IPS-18c (cell line): Measurements from ENCODE around the gene IGSF11.

Experiments
- H3K4me3 ChIP-seq: 2 replicates; pipeline ENCODE4 v1.7.0; 2013; ENCODE audit warnings: low read depth, mild to moderate bottlenecking, low read length, moderate library complexity; ENCODE audit not compliant: insufficient read depth
- H3K9me3 ChIP-seq: one replicate; pipeline ENCODE4 v1.6.1; 2013; ENCODE audit warnings: mild to moderate bottlenecking, low read length, moderate library complexity; ENCODE audit not compliant: control insufficient read depth, insufficient read depth

Gene IGSF11

DNA sequence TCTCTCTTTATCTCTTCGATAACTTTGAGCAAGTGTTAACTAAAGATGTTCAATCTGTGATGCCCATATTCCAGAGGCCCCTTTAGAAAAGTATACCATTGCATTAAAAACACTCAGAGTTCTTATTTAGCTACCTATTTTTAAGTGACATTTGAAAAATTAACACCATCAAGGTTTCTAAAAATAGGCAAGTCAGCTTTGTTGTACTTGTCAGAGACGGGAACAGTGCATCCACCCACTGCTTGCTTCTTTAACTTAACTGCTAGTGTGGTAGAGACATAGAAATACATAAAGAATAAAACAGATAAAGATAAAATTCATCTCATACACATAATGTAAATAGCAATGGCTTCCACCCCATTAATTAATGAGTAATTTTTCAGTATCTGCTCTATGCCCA is 66.0 kb downstream of the IGSF11 start:
- no peaks in the 10 kb centered on the region for H3K9me3 ChIP-seq
- no peak overlapping the region for H3K4me3 ChIP-seq

GRCh38 chr3:118968111-118968510 is 66.5 kb downstream of the IGSF11 start:
- Histone ChIP-seq H3K4me3 (no peak overlapping the region), H3K9me3 (no peaks in the 10 kb centered on the region)

GRCh38 chr3:118966700-118967099 is 67.9 kb downstream of the IGSF11 start:
- H3K4me3 ChIP-seq, result no peak overlapping the region
- no peaks in the 10 kb centered on the region for H3K9me3 ChIP-seq

- H3K4me3 ChIP-seq, result no peak overlapping the region
- H3K9me3 ChIP-seq, result no peaks in the 10 kb centered on the region
Observed at GRCh38 chr3:118963711-118964110, 70.9 kb downstream of the IGSF11 start.

GRCh38 chr3:118960876-118961450 is 73.7 kb downstream of the IGSF11 start:
- Histone ChIP-seq H3K9me3 (no peaks in the 10 kb centered on the region), H3K4me3 (no peak overlapping the region)

DNA sequence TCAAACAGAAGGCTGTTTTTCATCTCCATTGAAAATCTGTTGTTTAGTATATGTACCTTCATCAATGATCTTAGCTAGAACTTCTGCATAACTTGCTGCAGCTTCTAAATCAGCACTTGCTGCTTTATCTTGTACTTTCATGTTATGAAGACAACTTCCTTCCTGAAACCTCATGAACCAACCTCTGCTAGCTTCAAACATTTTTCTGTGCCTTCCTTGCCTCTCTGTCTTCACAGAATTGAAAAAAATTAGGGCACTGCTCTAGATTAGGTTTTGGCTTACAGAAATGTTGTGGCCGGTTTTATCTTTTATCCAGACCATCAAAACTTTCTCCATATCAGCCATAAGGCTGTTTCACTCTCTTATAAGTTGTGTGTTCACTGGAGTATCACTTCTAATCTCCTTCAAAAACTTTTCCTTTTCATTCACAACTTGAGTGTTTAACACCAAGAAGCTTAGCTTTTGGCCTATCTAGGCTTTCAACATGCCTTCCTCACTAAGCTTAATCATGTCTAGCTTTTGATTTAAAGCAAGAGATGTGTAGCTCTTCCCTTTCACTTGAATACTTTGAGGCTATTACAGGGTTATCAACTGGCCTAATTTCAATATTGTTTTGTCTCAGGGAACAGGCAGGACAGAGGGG is 78.6 kb downstream of the IGSF11 start:
- H3K9me3 ChIP-seq, result peaks cover 2% of the 10 kb centered on the region
- H3K4me3 ChIP-seq, result no peak overlapping the region

- H3K4me3 ChIP-seq, result no peak overlapping the region
- peaks cover 2% of the 10 kb centered on the region for H3K9me3 ChIP-seq
Observed at GRCh38 chr3:118951089-118951488, 83.6 kb downstream of the IGSF11 start.

- H3K4me3 ChIP-seq, result no peak overlapping the region
Observed at GRCh38 chr3:118949113-118949760, 85.4 kb downstream of the IGSF11 start.

GRCh38 chr3:118948146-118948545 is 86.5 kb downstream of the IGSF11 start:
- H3K4me3 ChIP-seq, result no peak overlapping the region
- H3K9me3 ChIP-seq, result no peaks in the 10 kb centered on the region

More at GRCh38 chr3:118949113-118949760, 85.4 kb downstream of the IGSF11 start:
- H3K9me3 ChIP-seq, result no peaks in the 10 kb centered on the region

DNA sequence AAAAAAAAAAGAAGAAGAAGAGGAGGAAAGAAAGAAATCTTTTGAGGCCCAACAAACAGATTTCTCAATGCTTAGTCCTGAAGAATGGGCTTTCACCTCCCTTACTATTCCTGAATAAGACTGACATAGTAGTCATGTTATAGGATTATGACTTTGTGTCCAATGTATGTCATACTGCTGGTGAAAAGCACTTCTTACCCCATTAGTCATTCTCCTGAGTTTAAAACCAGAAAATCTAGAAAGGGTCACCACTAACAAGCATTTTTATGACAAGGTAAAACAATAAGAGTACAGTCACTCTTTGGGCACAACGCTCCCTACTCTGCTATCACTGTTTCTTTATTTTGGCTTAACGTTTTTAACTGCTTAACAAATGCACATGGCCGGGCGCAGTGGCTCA is 88.2 kb downstream of the IGSF11 start:
- Histone ChIP-seq H3K4me3 (no peak overlapping the region), H3K9me3 (no peaks in the 10 kb centered on the region)

DNA sequence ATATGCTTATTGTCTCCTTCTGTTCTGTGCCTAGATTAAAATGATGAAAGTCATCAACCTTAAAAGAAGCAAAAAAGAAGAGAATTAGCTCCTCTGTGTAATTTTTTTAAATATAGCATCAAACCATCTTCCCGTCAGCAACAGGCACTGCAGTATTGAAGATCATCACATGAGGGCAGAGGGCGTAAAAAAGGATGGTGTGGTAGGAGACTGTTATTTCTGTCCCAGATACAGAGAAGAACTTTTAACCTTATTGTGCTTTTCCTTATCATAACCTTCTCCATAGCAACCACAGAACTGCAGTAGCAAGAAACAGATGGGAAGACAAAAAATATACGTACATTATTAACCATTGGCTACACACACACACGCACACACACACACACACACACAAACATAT is 88.8 kb downstream of the IGSF11 start:
- Histone ChIP-seq H3K4me3 (no peak overlapping the region), H3K9me3 (no peaks in the 10 kb centered on the region)

DNA sequence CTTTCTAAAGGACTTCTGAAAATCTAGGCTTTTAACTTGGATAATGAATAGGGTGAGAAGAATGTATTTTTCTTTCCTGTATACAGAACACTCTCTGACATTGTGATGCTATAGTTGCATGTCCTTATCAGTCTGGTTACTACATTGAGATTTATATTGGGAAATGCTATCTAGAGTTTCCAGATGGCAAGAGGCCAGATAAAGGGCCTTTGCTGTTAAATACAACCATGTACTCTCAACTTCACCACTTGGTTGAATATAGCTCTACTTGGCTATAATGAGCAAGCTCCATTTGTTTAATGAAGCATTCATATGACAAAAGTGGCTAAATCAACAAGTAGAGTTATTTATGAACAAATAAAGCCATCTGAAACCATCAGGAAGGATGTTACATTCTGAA is 91.0 kb downstream of the IGSF11 start:
- H3K4me3 ChIP-seq, result no peak overlapping the region
- H3K9me3 ChIP-seq, result no peaks in the 10 kb centered on the region

- H3K9me3 ChIP-seq, result no peaks in the 10 kb centered on the region
- no peak overlapping the region for H3K4me3 ChIP-seq
Observed at GRCh38 chr3:118942671-118943070, 92.0 kb downstream of the IGSF11 start.

GRCh38 chr3:118942195-118942594 is 92.5 kb downstream of the IGSF11 start:
- Histone ChIP-seq H3K9me3 (no peaks in the 10 kb centered on the region), H3K4me3 (no peak overlapping the region)

DNA sequence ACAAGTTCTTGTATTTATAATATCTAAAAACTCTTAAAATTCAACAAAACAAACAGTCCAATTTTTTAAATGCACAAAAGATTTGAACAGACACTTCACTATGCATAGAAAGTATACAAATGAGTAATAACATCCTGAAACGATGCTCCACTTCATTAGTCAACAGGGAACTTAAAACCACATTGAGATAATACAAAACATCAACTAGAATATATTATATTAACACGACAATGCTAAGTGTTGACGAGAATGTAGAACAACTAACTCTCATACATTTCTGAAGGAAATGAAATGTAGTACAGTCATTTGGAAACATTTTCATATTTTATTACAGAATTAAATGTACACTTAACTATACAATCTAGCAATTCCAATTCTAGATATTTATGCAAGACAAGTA is 93.4 kb downstream of the IGSF11 start:
- Histone ChIP-seq H3K9me3 (no peaks in the 10 kb centered on the region), H3K4me3 (no peak overlapping the region)

GRCh38 chr3:118938183-118938961 is 96.3 kb downstream of the IGSF11 start:
- Histone ChIP-seq H3K9me3 (no peaks in the 10 kb centered on the region), H3K4me3 (no peak overlapping the region)

DNA sequence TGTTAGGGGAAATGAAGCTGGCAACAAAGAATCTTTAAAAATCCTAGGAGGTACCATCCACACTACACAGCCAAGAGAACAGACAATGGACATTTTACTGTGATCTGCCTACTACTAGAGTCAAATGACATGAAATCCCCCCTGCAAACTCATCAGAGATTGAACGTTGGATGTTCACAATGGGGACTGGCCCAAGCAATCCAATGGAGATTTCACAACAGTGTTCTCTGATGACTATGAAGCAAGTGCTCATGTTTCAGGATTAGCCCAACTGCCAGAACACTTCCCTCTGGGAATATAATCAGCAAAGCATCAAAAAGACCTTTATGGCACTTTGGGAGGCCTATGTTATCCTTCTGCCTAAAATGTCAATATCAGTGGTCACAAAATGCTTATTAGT is 97.8 kb downstream of the IGSF11 start:
- H3K9me3 ChIP-seq, result no peaks in the 10 kb centered on the region
- no peak overlapping the region for H3K4me3 ChIP-seq
